Trophoblast cell (in vitro differentiated cells and primary cell): ENCODE results near the gene RUVBL1.

Experiments used
- DNase-seq, 2 donors: peaks; one replicate each; pipeline ENCODE4 v3.0.0-alpha.2; 2016
- H2AFZ ChIP-seq: 2 replicates; pipeline ENCODE4 v1.6.1; 2013; ENCODE audit warnings: low read length, moderate library complexity, mild to moderate bottlenecking; ENCODE audit not compliant: insufficient read depth, poor library complexity
- H2AK5ac ChIP-seq: 2 replicates; pipeline ENCODE4 v1.6.1; 2013; ENCODE audit warnings: mild to moderate bottlenecking, low read length
- H2BK120ac ChIP-seq: 2 replicates; pipeline ENCODE4 v1.6.1; 2013; ENCODE audit warnings: low read length, mild to moderate bottlenecking, moderate library complexity; ENCODE audit not compliant: insufficient read depth, poor library complexity
- H2BK12ac ChIP-seq: 2 replicates; pipeline ENCODE4 v1.6.1; 2013; ENCODE audit warnings: mild to moderate bottlenecking, low read length, moderate library complexity
- H2BK5ac ChIP-seq: 2 replicates; pipeline ENCODE4 v1.6.1; 2013; ENCODE audit warnings: low read length, low read depth, moderate library complexity, mild to moderate bottlenecking; ENCODE audit not compliant: poor library complexity
- H3K14ac ChIP-seq: 2 replicates; pipeline ENCODE4 v1.6.1; 2013; ENCODE audit warnings: mild to moderate bottlenecking, low read length
- H3K18ac ChIP-seq: 2 replicates; pipeline ENCODE4 v1.6.1; 2013; ENCODE audit warnings: mild to moderate bottlenecking, low read length
- H3K23ac ChIP-seq: 2 replicates; pipeline ENCODE4 v1.6.1; 2013; ENCODE audit warnings: low read length
- H3K27ac ChIP-seq: 2 replicates; pipeline ENCODE4 v1.5.1; 2013; ENCODE audit warnings: low read depth, mild to moderate bottlenecking, inconsistent platforms, low read length, moderate library complexity
- H3K27me3 ChIP-seq: 2 replicates; pipeline ENCODE4 v1.6.1; 2013; ENCODE audit warnings: inconsistent platforms, mild to moderate bottlenecking, low read length, moderate library complexity; ENCODE audit not compliant: insufficient read depth
- H3K36me3 ChIP-seq, 2 experiments: 1 replicate in 1 of 2; 2 replicates in 1 of 2; pipeline ENCODE4 v1.6.1; 2013; ENCODE audit warnings: low read length in 2 of 2, mild to moderate bottlenecking in 2 of 2, moderate library complexity in 1 of 2; ENCODE audit not compliant: insufficient read depth in 2 of 2, control insufficient read depth in 1 of 2
- H3K4ac ChIP-seq: 2 replicates; pipeline ENCODE4 v1.6.1; 2013; ENCODE audit warnings: low read depth, mild to moderate bottlenecking, low read length, moderate library complexity
- H3K4me1 ChIP-seq, 2 experiments: 1 replicate in 1 of 2; 2 replicates in 1 of 2; pipeline ENCODE4 v1.6.1; 2013; ENCODE audit warnings: low read length in 2 of 2, mild to moderate bottlenecking in 2 of 2, moderate library complexity in 1 of 2; ENCODE audit not compliant: insufficient read depth in 2 of 2, control insufficient read depth in 1 of 2
- H3K4me2 ChIP-seq: 2 replicates; pipeline ENCODE4 v1.6.1; 2013; ENCODE audit warnings: inconsistent platforms, mild to moderate bottlenecking, low read length, moderate library complexity
- H3K4me3 ChIP-seq: 2 replicates; pipeline ENCODE4 v1.5.1; 2013; ENCODE audit warnings: mild to moderate bottlenecking, low read depth, low read length, inconsistent platforms
- H3K79me1 ChIP-seq: one replicate; pipeline ENCODE4 v1.6.1; 2013; ENCODE audit warnings: low read length
- H3K79me2 ChIP-seq: 2 replicates; pipeline ENCODE4 v1.6.1; 2013; ENCODE audit warnings: low read length, mild to moderate bottlenecking; ENCODE audit not compliant: control insufficient read depth, insufficient read depth, poor library complexity
- H3K9ac ChIP-seq: 2 replicates; pipeline ENCODE4 v1.6.1; 2013; ENCODE audit warnings: mild to moderate bottlenecking, low read length
- H3K9me3 ChIP-seq: 2 replicates; pipeline ENCODE4 v1.6.1; 2013; ENCODE audit warnings: low read depth, mild to moderate bottlenecking, control low read depth, inconsistent platforms, low read length; ENCODE audit not compliant: insufficient read depth
- H4K12ac ChIP-seq: 2 replicates; pipeline ENCODE4 v1.6.1; 2013; ENCODE audit warnings: low read depth, mild to moderate bottlenecking, low read length, moderate library complexity
- H4K8ac ChIP-seq: 2 replicates; pipeline ENCODE4 v1.6.1; 2013; ENCODE audit warnings: low read depth, mild to moderate bottlenecking, low read length, moderate library complexity
- H4K91ac ChIP-seq: one replicate; pipeline ENCODE4 v1.6.1; 2013; ENCODE audit warnings: low read depth, mild to moderate bottlenecking, low read length, moderate library complexity
- WGBS: extraction: QIAGEN DNeasy Blood & Tissue Kit; methylation state at CpG from one replicate; pipeline ENCODE4 v1.1.7; 2013; ENCODE audit warnings: missing lambda C conversion rate; ENCODE audit not compliant: insufficient read length, insufficient coverage; ENCODE audit errors: extremely low coverage; 5-methylcytosine and 5-hydroxymethylcytosine counted together

RUVBL1 gene

DNA sequence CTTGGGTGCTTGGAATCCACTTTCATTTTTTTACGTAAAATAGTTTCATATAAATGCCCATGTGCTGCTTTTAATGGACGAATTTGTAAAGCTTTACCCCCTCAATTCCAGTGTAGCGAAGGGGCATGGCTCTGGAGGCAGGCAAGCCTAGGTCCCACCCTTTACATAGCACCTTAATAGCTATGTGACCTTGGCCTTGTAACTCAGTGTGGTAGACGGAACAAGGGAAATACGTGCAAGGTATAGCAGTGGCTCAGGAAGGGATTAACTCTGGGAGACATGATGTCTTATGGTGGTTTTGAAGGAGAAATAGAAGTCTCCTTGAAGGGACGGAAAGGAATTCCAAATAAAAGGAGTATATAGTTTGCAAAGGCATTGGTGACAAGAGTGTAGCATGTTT is 70.0 kb downstream of the RUVBL1 start:
- Histone ChIP-seq H3K9me3 (no peaks in the 10 kb centered on the region), H3K14ac (no peak overlapping the region)
- no CpG with 5 or more reads among the region's 6 CpGs for WGBS

DNA sequence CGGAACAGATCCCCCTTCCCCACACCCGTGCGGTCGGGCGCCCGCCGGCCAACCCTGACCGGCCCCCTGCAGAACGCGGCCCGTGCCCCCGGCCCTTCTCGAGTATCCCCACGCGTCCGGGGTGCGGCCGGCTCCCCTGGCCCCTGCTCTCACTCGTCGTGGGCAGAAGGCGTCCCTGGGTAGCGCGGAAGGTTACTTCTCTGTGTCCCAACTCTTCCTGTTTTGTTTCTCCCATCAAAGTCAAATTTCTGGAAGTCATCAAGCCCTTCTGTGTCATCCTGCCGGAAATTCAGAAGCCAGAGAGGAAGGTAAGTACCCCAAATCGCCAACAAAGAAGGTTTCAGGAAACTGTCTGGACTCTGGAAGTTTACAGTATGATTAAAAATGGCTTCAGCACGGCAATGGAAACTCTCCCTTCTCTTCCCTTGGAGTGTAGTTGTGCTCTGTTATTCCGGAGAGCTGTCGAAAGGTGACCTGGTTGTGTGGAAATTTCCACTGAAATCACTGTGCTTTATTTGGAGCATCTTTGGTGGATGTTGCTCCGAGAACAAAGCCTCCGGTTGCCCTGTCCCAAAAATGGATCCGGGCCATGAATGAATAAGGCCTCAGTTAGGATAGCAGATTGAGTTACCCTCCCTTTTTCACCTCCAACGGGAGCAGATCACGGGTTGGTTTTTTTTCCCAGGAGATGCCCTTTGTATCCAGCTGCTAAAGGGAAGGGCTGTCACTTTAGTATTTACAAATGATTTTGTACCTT is 70.8 kb downstream of the RUVBL1 start:
- peak overlapping the region; percentile 95 for H2AK5ac ChIP-seq
- peak overlapping the region; percentile 90 for H4K91ac ChIP-seq
- no CpG with 5 or more reads among the region's 33 CpGs for WGBS
- H3K18ac ChIP-seq: peak overlapping the region; percentile 98
- no peaks in the 10 kb centered on the region for H3K9me3 ChIP-seq
- peak overlapping the region; percentile 93 for H2BK120ac ChIP-seq
- H3K4me1 ChIP-seq: peaks cover 4 to 10% of the 10 kb centered on the region in 2 experiments
- peak overlapping the region; percentile 90 for H3K9ac ChIP-seq
- peak overlapping the region; percentile 96 for H3K4ac ChIP-seq
- peak in 1 of 2 donors; percentile 23 for DNase-seq
- no peak overlapping the region for H2BK12ac ChIP-seq
- H3K4me2 ChIP-seq: peak overlapping the region; percentile 84
- H3K27ac ChIP-seq: peak overlapping the region; percentile 96
- H4K8ac ChIP-seq: peak overlapping the region; percentile 97
- peak overlapping the region; percentile 99 for H3K14ac ChIP-seq
- H2BK5ac ChIP-seq: peak overlapping the region; percentile 89
- peak overlapping the region; percentile 96 for H4K12ac ChIP-seq
- peaks cover 16% of the 10 kb centered on the region for H3K79me2 ChIP-seq
- peaks cover 10 to 15% of the 10 kb centered on the region in 2 experiments for H3K36me3 ChIP-seq
- no peaks in the 10 kb centered on the region for H3K27me3 ChIP-seq
- H2AFZ ChIP-seq: peak overlapping the region; percentile 96
- H3K4me3 ChIP-seq: peak overlapping the region; percentile 89
- H3K23ac ChIP-seq: no peak overlapping the region
- peaks cover 12% of the 10 kb centered on the region for H3K79me1 ChIP-seq

More for the DNA sequence above, 70.0 kb downstream of the RUVBL1 start:
- Histone ChIP-seq H3K4me1 (peaks cover 4 to 10% of the 10 kb centered on the region in 2 experiments), H3K9ac (peak overlapping the region; percentile 85), H3K27me3 (no peaks in the 10 kb centered on the region), H3K18ac (no peak overlapping the region), H2AFZ (no peak overlapping the region), H2BK12ac (no peak overlapping the region), H4K91ac (no peak overlapping the region), H2BK120ac (no peak overlapping the region), H4K12ac (no peak overlapping the region), H2AK5ac (no peak overlapping the region), H3K36me3 (peaks cover 14 to 19% of the 10 kb centered on the region in 2 experiments), H3K27ac (no peak overlapping the region), H3K4me2 (peak overlapping the region; percentile 84), H3K79me1 (peaks cover 12% of the 10 kb centered on the region), H3K4me3 (no peak overlapping the region), H2BK5ac (no peak overlapping the region), H3K4ac (peak overlapping the region; percentile 93), H3K23ac (peak overlapping the region; percentile 37), H4K8ac (no peak overlapping the region), H3K79me2 (peaks cover 16% of the 10 kb centered on the region)
- no peak for DNase-seq

DNA sequence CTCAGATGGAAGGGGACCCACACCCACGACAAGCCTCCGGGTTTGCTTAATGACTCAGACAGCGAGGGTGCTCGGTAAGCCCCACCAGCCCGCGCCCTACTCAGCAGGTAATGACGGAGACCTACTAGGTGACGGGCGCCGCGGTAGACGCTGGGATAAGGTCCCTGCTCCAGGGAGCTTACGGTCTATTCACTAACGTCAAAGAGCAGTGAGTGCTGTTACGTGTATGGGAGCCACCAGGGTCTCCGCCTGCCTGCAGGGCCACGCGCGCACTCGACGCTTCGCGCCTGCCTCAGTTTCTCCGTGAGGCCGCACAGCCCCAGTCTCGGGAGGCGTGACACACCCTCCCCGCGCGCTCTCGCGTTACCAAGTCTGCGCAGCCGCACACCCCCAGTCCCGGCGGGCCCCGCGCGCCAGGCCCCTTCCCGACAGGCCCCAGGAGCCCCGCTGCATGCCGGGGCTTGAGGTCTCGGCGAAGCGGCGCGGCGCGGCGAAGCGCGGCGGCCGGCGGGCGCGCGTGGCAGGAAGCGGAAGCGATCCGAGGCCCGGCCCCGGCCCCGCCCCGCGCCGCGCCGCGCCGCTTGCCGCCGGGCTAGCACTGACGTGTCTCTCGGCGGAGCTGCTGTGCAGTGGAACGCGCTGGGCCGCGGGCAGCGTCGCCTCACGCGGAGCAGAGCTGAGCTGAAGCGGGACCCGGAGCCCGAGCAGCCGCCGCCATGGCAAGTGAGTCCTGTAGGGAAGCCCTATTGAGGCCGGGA is 71.6 kb downstream of the RUVBL1 start, which contains the start of gene SEC61A1:
Gene SEC61A1, plus strand, starts transcription at position 601 of the 758 bp plus-strand sequence. Its CDS starts 116 bp downstream, at position 717.
- Histone ChIP-seq H2AFZ (peak within 1 kb of the TSS; percentile 96), H3K36me3 (peaks cover 6 to 11% of the 10 kb centered on the region in 2 experiments), H4K8ac (peak within 1 kb of the TSS; percentile 97), H4K12ac (peak within 1 kb of the TSS; percentile 98), H3K4ac (peak within 1 kb of the TSS; percentile 96), H4K91ac (peak within 1 kb of the TSS; percentile 90), H3K4me1 (peaks cover 4 to 10% of the 10 kb centered on the region in 2 experiments), H3K79me2 (peaks cover 16% of the 10 kb centered on the region), H3K18ac (peak within 1 kb of the TSS; percentile 98), H3K4me3 (peak within 1 kb of the TSS; percentile 95), H3K27me3 (no peaks in the 10 kb centered on the region), H3K23ac (no peak within 1 kb of the TSS), H2BK5ac (peak within 1 kb of the TSS; percentile 89), H3K79me1 (peaks cover 12% of the 10 kb centered on the region), H2BK120ac (peak within 1 kb of the TSS; percentile 93), H3K9ac (peak within 1 kb of the TSS; percentile 93), H3K9me3 (no peaks in the 10 kb centered on the region), H3K27ac (peak within 1 kb of the TSS; percentile 96), H3K4me2 (peak within 1 kb of the TSS; percentile 86), H2BK12ac (no peak within 1 kb of the TSS), H3K14ac (peak within 1 kb of the TSS; percentile 99), H2AK5ac (peak within 1 kb of the TSS; percentile 95)
- no CpG with 5 or more reads among the region's 90 CpGs for WGBS
- peak; percentile 94 to 97 for DNase-seq

DNA sequence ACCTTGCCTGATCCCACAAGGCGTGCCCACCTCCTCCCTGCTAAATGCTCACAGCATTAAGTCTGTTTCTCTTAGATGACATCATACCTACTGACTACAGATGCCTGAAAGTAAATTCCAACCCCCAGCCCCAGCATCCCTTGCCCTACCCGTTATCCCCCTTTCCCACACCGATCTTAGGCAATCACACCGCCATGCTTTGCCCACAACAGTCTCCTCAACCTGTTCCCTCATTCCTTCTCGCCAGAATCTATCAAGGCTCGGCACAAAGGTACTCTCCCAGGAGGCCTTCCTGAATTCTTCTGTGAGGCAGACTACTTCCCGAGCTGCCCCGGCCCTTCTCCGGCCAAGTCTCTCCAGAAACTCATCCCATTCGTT is 72.2 kb downstream of the RUVBL1 start:
- DNase-seq: peak in 1 of 2 donors; percentile 52
- peak overlapping the region; percentile 98 for H4K12ac ChIP-seq

More for the DNA sequence above, 72.2 kb downstream of the RUVBL1 start:
- Histone ChIP-seq H3K18ac (peak overlapping the region; percentile 32), H2BK120ac (peak overlapping the region; percentile 83), H3K79me1 (peaks cover 12% of the 10 kb centered on the region), H2BK12ac (no peak overlapping the region), H3K14ac (peak overlapping the region; percentile 62), H3K79me2 (peaks cover 16% of the 10 kb centered on the region), H4K8ac (peak overlapping the region; percentile 95), H2AK5ac (no peak overlapping the region), H3K4ac (peak overlapping the region; percentile 28), H3K27ac (peak overlapping the region; percentile 5), H3K27me3 (no peaks in the 10 kb centered on the region), H3K4me2 (peak overlapping the region; percentile 86), H3K23ac (no peak overlapping the region), H3K9me3 (no peaks in the 10 kb centered on the region), H2AFZ (peak overlapping the region; percentile 96), H3K4me1 (peaks cover 4 to 10% of the 10 kb centered on the region in 2 experiments), H4K91ac (peak overlapping the region; percentile 49), H2BK5ac (peak overlapping the region; percentile 15), H3K9ac (peak overlapping the region; percentile 93), H3K36me3 (peaks cover 2 to 7% of the 10 kb centered on the region in 2 experiments), H3K4me3 (peak overlapping the region; percentile 95)
- no CpG with 5 or more reads among the region's 10 CpGs for WGBS
